H9 (cell line): Measurements from ENCODE around the gene DNAJC25. TPM values are rescaled to one million over a fixed set of nuclear protein-coding genes. Genes with fewer than 3 reads are reported as not detected.

Experiments used
- DNase-seq: peaks from one replicate; pipeline ENCODE4 v3.0.0-alpha.2; 2017
- H2AFZ ChIP-seq: one replicate; pipeline ENCODE4 v1.6.1; 2013; ENCODE audit warnings: mild to moderate bottlenecking, low read length, control low read depth, moderate library complexity
- H2AK5ac ChIP-seq: 2 replicates; pipeline ENCODE4 v1.6.1; 2013; ENCODE audit warnings: low read length, control low read depth, mixed read lengths; ENCODE audit not compliant: insufficient read length
- H2BK120ac ChIP-seq: one replicate; pipeline ENCODE4 v1.6.1; 2013; ENCODE audit warnings: low read depth, mild to moderate bottlenecking, low read length, control low read depth, inconsistent platforms; ENCODE audit not compliant: poor library complexity, severe bottlenecking
- H2BK12ac ChIP-seq: 2 replicates; pipeline ENCODE4 v1.6.1; 2013; ENCODE audit warnings: low read length, control low read depth, mixed read lengths, low read depth; ENCODE audit not compliant: insufficient read length
- H2BK15ac ChIP-seq: 2 replicates; pipeline ENCODE4 v1.6.1; 2013; ENCODE audit warnings: low read depth, low read length, control low read depth
- H2BK20ac ChIP-seq: one replicate; pipeline ENCODE4 v1.6.1; 2013; ENCODE audit warnings: low read depth, mild to moderate bottlenecking, low read length, control low read depth, inconsistent platforms; ENCODE audit not compliant: poor library complexity, severe bottlenecking
- H2BK5ac ChIP-seq: 2 replicates; pipeline ENCODE4 v1.6.1; 2013; ENCODE audit warnings: low read length, control low read depth, mixed read lengths; ENCODE audit not compliant: insufficient read length
- H3K14ac ChIP-seq: 2 replicates; pipeline ENCODE4 v1.6.1; 2013; ENCODE audit warnings: low read length, control low read depth; ENCODE audit not compliant: insufficient read depth
- H3K18ac ChIP-seq: 2 replicates; pipeline ENCODE4 v1.6.1; 2013; ENCODE audit warnings: low read depth, mild to moderate bottlenecking, mixed read lengths, low read length, control low read depth; ENCODE audit not compliant: insufficient read length
- H3K23ac ChIP-seq: 2 replicates; pipeline ENCODE4 v1.6.1; 2013; ENCODE audit warnings: low read length, control low read depth, mixed read lengths, low read depth; ENCODE audit not compliant: insufficient read length
- H3K23me2 ChIP-seq: 2 replicates; pipeline ENCODE4 v1.6.1; 2013; ENCODE audit warnings: low read depth, mild to moderate bottlenecking, mixed read lengths, low read length, control low read depth; ENCODE audit not compliant: insufficient read length, poor library complexity, severe bottlenecking
- H3K27ac ChIP-seq: 2 replicates; pipeline ENCODE4 v1.5.1; 2013; ENCODE audit warnings: low read length, control low read depth, mixed read lengths, low read depth; ENCODE audit not compliant: insufficient read length
- H3K27me3 ChIP-seq: 2 replicates; pipeline ENCODE4 v1.6.1; 2013; ENCODE audit warnings: low read length, control low read depth, inconsistent platforms; ENCODE audit not compliant: insufficient read depth
- H3K4ac ChIP-seq: 2 replicates; pipeline ENCODE4 v1.6.1; 2013; ENCODE audit warnings: low read depth, mild to moderate bottlenecking, control low read depth, inconsistent platforms, low read length, moderate library complexity
- H3K4me1 ChIP-seq: 2 replicates; pipeline ENCODE4 v1.6.1; 2013; ENCODE audit warnings: low read length, control low read depth, inconsistent platforms; ENCODE audit not compliant: insufficient read depth
- H3K4me2 ChIP-seq: 2 replicates; pipeline ENCODE4 v1.6.1; 2013; ENCODE audit warnings: low read length, control low read depth, mixed read lengths; ENCODE audit not compliant: insufficient read length, insufficient read depth
- H3K56ac ChIP-seq: 2 replicates; pipeline ENCODE4 v1.6.1; 2013; ENCODE audit warnings: low read depth, mild to moderate bottlenecking, mixed read lengths, low read length, control low read depth; ENCODE audit not compliant: insufficient read length
- H3K79me1 ChIP-seq: 2 replicates; pipeline ENCODE4 v1.6.1; 2013; ENCODE audit warnings: low read depth, mild to moderate bottlenecking, moderate library complexity, low read length, control low read depth, inconsistent platforms; ENCODE audit not compliant: insufficient read depth, poor library complexity, severe bottlenecking
- H3K79me2 ChIP-seq: 2 replicates; pipeline ENCODE4 v1.6.1; 2013; ENCODE audit warnings: low read length, control low read depth, inconsistent platforms; ENCODE audit not compliant: insufficient read depth
- H3K9ac ChIP-seq: 2 replicates; pipeline ENCODE4 v1.6.1; 2013; ENCODE audit warnings: low read length, control low read depth, mixed read lengths; ENCODE audit not compliant: insufficient read length; ENCODE audit errors: extremely low read depth
- H3K9me3 ChIP-seq: one replicate; pipeline ENCODE4 v1.6.1; 2013; ENCODE audit warnings: low read depth, low read length, inconsistent platforms; ENCODE audit not compliant: control insufficient read depth
- H3T11ph ChIP-seq: one replicate; pipeline ENCODE4 v1.6.1; 2013; ENCODE audit warnings: mild to moderate bottlenecking, low read length, control low read depth, inconsistent platforms
- H4K20me1 ChIP-seq: one replicate; pipeline ENCODE4 v1.6.1; 2013; ENCODE audit not compliant: control insufficient read depth, insufficient read length, insufficient read depth
- H4K5ac ChIP-seq: 2 replicates; pipeline ENCODE4 v1.6.1; 2013; ENCODE audit warnings: low read depth, mild to moderate bottlenecking, mixed read lengths, low read length, control low read depth; ENCODE audit not compliant: insufficient read length
- H4K8ac ChIP-seq: replicated peaks from 2 replicates; pipeline ENCODE4 v1.6.1; 2013; ENCODE audit warnings: low read length, control low read depth, mixed read lengths, low read depth; ENCODE audit not compliant: insufficient read length
- H4K91ac ChIP-seq: 2 replicates; pipeline ENCODE4 v1.6.1; 2013; ENCODE audit warnings: low read depth, mild to moderate bottlenecking, moderate library complexity, mixed read lengths, low read length, control low read depth; ENCODE audit not compliant: insufficient read length
- H3K27ac Mint-ChIP-seq, 3 experiments: 2 replicates in 2 of 3; 3 replicates in 1 of 3; pipeline ENCODE4 v1.8.0; 2020 to 2021; ENCODE audit warnings: mixed read lengths in 3 of 3, mild to moderate bottlenecking in 1 of 3, moderate library complexity in 1 of 3
- H3K27me3 Mint-ChIP-seq: 2 replicates; pipeline ENCODE4 v1.8.0; 2021; ENCODE audit warnings: low read depth, mild to moderate bottlenecking, moderate library complexity, mixed read lengths
- H3K36me3 Mint-ChIP-seq, 3 experiments: 2 replicates in 2 of 3; 3 replicates in 1 of 3; pipeline ENCODE4 v1.8.0; 2020 to 2021; ENCODE audit warnings: low read depth in 3 of 3, mixed read lengths in 3 of 3; ENCODE audit not compliant: insufficient read depth in 1 of 3
- H3K4me1 Mint-ChIP-seq, 2 experiments: 2 replicates each; pipeline ENCODE4 v1.8.0; 2020; ENCODE audit warnings: mixed read lengths in 2 of 2
- H3K4me3 Mint-ChIP-seq, 2 experiments: 2 replicates in 1 of 2; 3 replicates in 1 of 2; pipeline ENCODE4 v1.8.0; 2020 to 2021; ENCODE audit warnings: mild to moderate bottlenecking in 2 of 2, mixed read lengths in 2 of 2, moderate library complexity in 1 of 2
- H3K9me3 Mint-ChIP-seq, 2 experiments: 2 replicates in 1 of 2; 3 replicates in 1 of 2; pipeline ENCODE4 v1.8.0; 2020; ENCODE audit warnings: mild to moderate bottlenecking in 2 of 2, mixed read lengths in 2 of 2, moderate library complexity in 1 of 2
- CTCF ChIP-seq: fragments of 200-600 bp; sonication (generic); conservative IDR thresholded peaks from 3 replicates; pipeline ENCODE4 v1.8.0; 2021; ENCODE audit warnings: antibody characterized with exemption, mild to moderate bottlenecking
- WGBS: extraction: QIAGEN DNeasy Blood & Tissue Kit; methylation state at CpG from one replicate; pipeline ENCODE4 v1.1.7; 2013; ENCODE audit warnings: missing lambda C conversion rate, low lambda C conversion rate, mixed read lengths; ENCODE audit not compliant: insufficient read length; ENCODE audit errors: extremely low coverage; 5-methylcytosine and 5-hydroxymethylcytosine counted together
- total RNA-seq: library from RNA; stranded (reverse); gene quantifications from 2 replicates; pipeline ENCODE4 v1.2.1, GENCODE V29; 2021

The DNAJC25 gene
- total RNA-seq, 1 experiment from 2014 or later: 7.6 TPM

- H3K14ac ChIP-seq: no peak overlapping the region
- peaks cover 29% of the 10 kb centered on the region; the same call in 1 of the 2 replicates for H3K79me2 ChIP-seq
- H3K4ac ChIP-seq: no peak overlapping the region
- H2AK5ac ChIP-seq: no peak overlapping the region
- H4K91ac ChIP-seq: no peak overlapping the region
- no peak overlapping the region for H3K23ac ChIP-seq
- no peaks in the 10 kb centered on the region for H3K79me1 ChIP-seq
- H2BK5ac ChIP-seq: no peak overlapping the region
- no CpG with 5 or more reads among the region's 14 CpGs for WGBS
- H3K4me1 Mint-ChIP-seq: peaks cover 27 to 29% of the 10 kb centered on the region in 2 experiments
- H3K9me3 ChIP-seq: no peaks in the 10 kb centered on the region
- H2BK12ac ChIP-seq: no peak overlapping the region
- H3K4me1 ChIP-seq: no peaks in the 10 kb centered on the region; the same call in 1 of the 2 replicates
- H3K4me3 Mint-ChIP-seq: peak overlapping the region; percentile 95 to 99
- no peak overlapping the region for H3K27ac ChIP-seq
- H3K56ac ChIP-seq: no peak overlapping the region
- peak overlapping the region; percentile 50 for H3K9ac ChIP-seq
- peak overlapping the region; percentile 93 to 97 (median 97) for H3K27ac Mint-ChIP-seq
- no peaks in the 10 kb centered on the region for H3K27me3 Mint-ChIP-seq
- H3K4me2 ChIP-seq: peak overlapping the region; percentile 93
- no peak overlapping the region for H2BK15ac ChIP-seq
- peaks cover 0 to 6% (median 4%) of the 10 kb centered on the region in 3 experiments; a peak in 4 of 7 replicates for H3K36me3 Mint-ChIP-seq
- no peaks in the 10 kb centered on the region for H4K20me1 ChIP-seq
- DNase-seq: no peak
- H3K9me3 Mint-ChIP-seq: no peaks in the 10 kb centered on the region; a peak in 1 of 5 replicates
- no peak overlapping the region for H3K18ac ChIP-seq
- H4K5ac ChIP-seq: no peak overlapping the region
- H3T11ph ChIP-seq: no peak overlapping the region
- H2AFZ ChIP-seq: peak overlapping the region; percentile 72
- H3K27me3 ChIP-seq: peaks cover 3% of the 10 kb centered on the region; the same call in 1 of the 2 replicates
- H2BK20ac ChIP-seq: no peak overlapping the region
- no peak overlapping the region for H2BK120ac ChIP-seq
- peaks cover 5% of the 10 kb centered on the region for H3K23me2 ChIP-seq
- H4K8ac ChIP-seq: no peak overlapping the region
- no peak for TF ChIP-seq CTCF
Measured at GRCh38 chr9:111630964-111631213, 245 bp upstream of the DNAJC25 start.
